ENCODE data around the gene CRISPLD2.

CRISPLD2 gene

GRCh38 chr16:84889066-84889465, 69.3 kb downstream of the CRISPLD2 start:
- DNase-seq: no peak

GRCh38 chr16:84890427-84890826, 70.6 kb downstream of the CRISPLD2 start:
- DNase-seq: no peak

GRCh38 chr16:84891149-84891795, 71.5 kb downstream of the CRISPLD2 start:
- DNase-seq: no peak

GRCh38 chr16:84892097-84892496, 72.3 kb downstream of the CRISPLD2 start:
- DNase-seq: no peak

- DNase-seq: no peak
Observed at GRCh38 chr16:84893467-84893848, 73.7 kb downstream of the CRISPLD2 start.

- no peak for DNase-seq
Observed at GRCh38 chr16:84893849-84894599, 74.2 kb downstream of the CRISPLD2 start.

GRCh38 chr16:84895016-84895415, 75.2 kb downstream of the CRISPLD2 start:
- DNase-seq: no peak

GRCh38 chr16:84896847-84897246, 77.1 kb downstream of the CRISPLD2 start:
- no peak for DNase-seq

GRCh38 chr16:84897911-84898377, 78.2 kb downstream of the CRISPLD2 start:
- DNase-seq: no peak

GRCh38 chr16:84898447-84898846, 78.7 kb downstream of the CRISPLD2 start:
- no peak for DNase-seq

- no peak for DNase-seq
Observed at GRCh38 chr16:84899414-84899813, 79.6 kb downstream of the CRISPLD2 start.

GRCh38 chr16:84905965-84906460, 86.2 kb downstream of the CRISPLD2 start:
- DNase-seq: no peak

- DNase-seq: no peak
Observed at GRCh38 chr16:84907051-84907450, 87.3 kb downstream of the CRISPLD2 start.

- no peak for DNase-seq
Observed at GRCh38 chr16:84907575-84907974, 87.8 kb downstream of the CRISPLD2 start.

- DNase-seq: no peak
Observed at GRCh38 chr16:84909476-84910085, 89.8 kb downstream of the CRISPLD2 start.

GRCh38 chr16:84911486-84912216, 91.9 kb downstream of the CRISPLD2 start:
- DNase-seq: no peak

- no peak for DNase-seq
Observed at GRCh38 chr16:84913315-84913714, 93.5 kb downstream of the CRISPLD2 start.

- DNase-seq: no peak
Observed at GRCh38 chr16:84914273-84914672, 94.5 kb downstream of the CRISPLD2 start.

- DNase-seq: no peak
Observed at GRCh38 chr16:84916178-84916577, 96.4 kb downstream of the CRISPLD2 start.

- DNase-seq: no peak
Observed at GRCh38 chr16:84916850-84917249, 97.1 kb downstream of the CRISPLD2 start.

GRCh38 chr16:84917492-84917891, 97.7 kb downstream of the CRISPLD2 start:
- DNase-seq: no peak

GRCh38 chr16:84918006-84918909, 98.5 kb downstream of the CRISPLD2 start:
- DNase-seq: no peak
